ENCODE measurements around the gene DSCAM. TPM values are rescaled to one million over a fixed set of nuclear protein-coding genes. Genes with fewer than 3 reads are reported as not detected.

The DSCAM gene
- total and polyA plus RNA-seq, 5 donors = under 0.01 TPM; not detected in 4

DNA sequence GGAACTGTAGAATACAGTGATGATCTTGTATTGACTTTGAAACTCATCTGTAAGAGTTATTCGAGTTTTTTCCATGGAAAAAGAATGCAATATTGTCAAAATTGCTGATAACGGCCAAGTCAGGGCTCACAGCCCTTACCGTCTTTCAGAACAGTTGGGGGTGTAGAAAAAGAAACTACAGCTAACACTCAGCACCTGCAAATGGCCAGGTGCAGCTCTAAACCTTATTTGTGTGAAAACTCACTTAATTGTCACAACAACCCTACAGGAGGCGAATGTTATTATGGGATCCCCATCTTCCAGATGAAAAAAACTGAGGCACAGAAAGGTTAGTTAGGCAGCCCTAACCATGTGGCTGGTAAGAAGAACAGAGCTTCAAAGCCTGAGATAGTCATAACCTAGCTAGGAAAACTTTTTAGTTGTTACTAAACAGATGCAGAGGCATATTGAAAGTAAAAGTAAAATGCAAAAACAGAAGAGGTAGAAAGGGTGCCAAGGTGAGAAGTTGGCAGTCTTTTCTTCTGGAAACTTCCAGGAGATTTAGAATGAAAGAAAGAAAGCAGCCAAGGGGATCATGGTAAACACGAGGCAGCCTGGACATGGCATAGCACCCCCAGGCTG is 76.4 kb downstream of the DSCAM start:
- Histone ChIP-seq H3K9me3 (ENCODE audit: control insufficient read depth, low read length) (no peaks in the 10 kb centered on the region), H3K4me1 (ENCODE audit: control insufficient read depth, insufficient read depth, low read length) (no peaks in the 10 kb centered on the region), H3K27me3 (ENCODE audit: control insufficient read depth, insufficient read depth) (no peaks in the 10 kb centered on the region), H3K27ac (ENCODE audit: low read length) (no peak overlapping the region), H3K4me3 (ENCODE audit: low read length) (no peak overlapping the region)
- intact Hi-C loops (cut with DNase I) = no loop called here
- WGBS = 72% methylated on average over 5 of the region's 5 CpGs
- DNase-seq = no peak
- no peak for ATAC-seq

- Histone ChIP-seq H3K4me3 (ENCODE audit: low read length) (no peak overlapping the region), H3K9me3 (ENCODE audit: control insufficient read depth, low read length) (no peaks in the 10 kb centered on the region), H3K27ac (ENCODE audit: low read length) (no peak overlapping the region), H3K27me3 (ENCODE audit: control insufficient read depth, insufficient read depth) (no peaks in the 10 kb centered on the region), H3K4me1 (ENCODE audit: control insufficient read depth, insufficient read depth, low read length) (no peaks in the 10 kb centered on the region)
- no peak for DNase-seq
- intact Hi-C loops (cut with DNase I) = no loop called here
- 95% methylated on average over 1 of the region's 1 CpG for WGBS
- ATAC-seq = no peak
These were observed 77.7 kb downstream of the DSCAM start for GRCh38 chr21:40769231-40769630.

- H3K4me1 ChIP-seq (ENCODE audit: control insufficient read depth, insufficient read depth, low read length) = no peaks in the 10 kb centered on the region
- H3K27ac ChIP-seq (ENCODE audit: low read length) = no peak overlapping the region
- ATAC-seq (no peak), DNase-seq (peak in 1 of 3 donors; percentile 9)
- no peak overlapping the region for H3K4me3 ChIP-seq (ENCODE audit: low read length)
- intact Hi-C loops (cut with DNase I) = no loop called here
- 73% methylated on average over 2 of the region's 2 CpGs for WGBS
- H3K9me3 ChIP-seq (ENCODE audit: control insufficient read depth, low read length) = no peaks in the 10 kb centered on the region
- H3K27me3 ChIP-seq (ENCODE audit: control insufficient read depth, insufficient read depth) = no peaks in the 10 kb centered on the region
These were observed 78.9 kb downstream of the DSCAM start for GRCh38 chr21:40768056-40768455.

DNA sequence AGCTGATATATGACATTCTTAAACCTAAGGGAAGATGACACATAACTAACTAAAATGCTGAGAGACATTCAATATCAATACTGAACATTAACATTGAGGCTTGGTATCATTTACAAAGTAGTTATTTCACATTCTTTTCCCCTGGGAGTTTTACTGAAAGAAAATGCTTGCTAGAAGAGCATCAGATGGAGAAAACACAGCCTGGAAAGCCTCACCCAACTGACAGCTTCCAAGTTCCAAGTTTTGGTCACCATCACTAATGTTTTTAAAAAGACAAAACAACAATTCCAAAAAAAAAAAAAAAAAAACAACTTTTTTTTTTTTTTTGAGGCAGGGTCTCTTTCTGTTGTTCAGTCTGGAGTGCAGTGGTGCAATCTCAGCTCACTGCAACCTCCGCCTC is 80.6 kb downstream of the DSCAM start:
- H3K4me1 ChIP-seq (ENCODE audit: control insufficient read depth, insufficient read depth, low read length) = no peaks in the 10 kb centered on the region
- WGBS = 93% methylated on average over 1 of the region's 1 CpG
- ATAC-seq (no peak), DNase-seq (no peak)
- no peak overlapping the region for H3K4me3 ChIP-seq (ENCODE audit: low read length)
- intact Hi-C loops (cut with DNase I) = no loop called here
- H3K27me3 ChIP-seq (ENCODE audit: control insufficient read depth, insufficient read depth) = no peaks in the 10 kb centered on the region
- H3K9me3 ChIP-seq (ENCODE audit: control insufficient read depth, low read length) = no peaks in the 10 kb centered on the region
- no peak overlapping the region for H3K27ac ChIP-seq (ENCODE audit: low read length)

- no peaks in the 10 kb centered on the region for H3K4me1 ChIP-seq (ENCODE audit: control insufficient read depth, insufficient read depth, low read length)
- no peak overlapping the region for H3K4me3 ChIP-seq (ENCODE audit: low read length)
- ATAC-seq = no peak
- no peak for DNase-seq
- H3K27ac ChIP-seq (ENCODE audit: low read length) = no peak overlapping the region
- WGBS = 32% methylated on average over 12 of the region's 12 CpGs
- H3K9me3 ChIP-seq (ENCODE audit: control insufficient read depth, low read length) = no peaks in the 10 kb centered on the region
- H3K27me3 ChIP-seq (ENCODE audit: control insufficient read depth, insufficient read depth) = no peaks in the 10 kb centered on the region
- intact Hi-C loops (cut with DNase I) = no loop called here
These were observed 81.1 kb downstream of the DSCAM start for GRCh38 chr21:40765811-40766210.

- Histone ChIP-seq H3K9me3 (ENCODE audit: control insufficient read depth, low read length) (no peaks in the 10 kb centered on the region), H3K4me1 (ENCODE audit: control insufficient read depth, insufficient read depth, low read length) (no peaks in the 10 kb centered on the region), H3K27me3 (ENCODE audit: control insufficient read depth, insufficient read depth) (no peaks in the 10 kb centered on the region), H3K27ac (ENCODE audit: low read length) (no peak overlapping the region), H3K4me3 (ENCODE audit: low read length) (no peak overlapping the region)
- intact Hi-C loops (cut with DNase I) = no loop called here
- ATAC-seq (no peak), DNase-seq (no peak)
- 37% methylated on average over 2 of the region's 2 CpGs for WGBS
These were observed 86.1 kb downstream of the DSCAM start for GRCh38 chr21:40760821-40761220.

- no peaks in the 10 kb centered on the region for H3K27me3 ChIP-seq (ENCODE audit: control insufficient read depth, insufficient read depth)
- 61% methylated on average over 2 of the region's 2 CpGs for WGBS
- ATAC-seq (no peak), DNase-seq (no peak)
- no peaks in the 10 kb centered on the region for H3K9me3 ChIP-seq (ENCODE audit: control insufficient read depth, low read length)
- H3K27ac ChIP-seq (ENCODE audit: low read length) = no peak overlapping the region
- H3K4me3 ChIP-seq (ENCODE audit: low read length) = no peak overlapping the region
- peaks cover 3% of the 10 kb centered on the region for H3K4me1 ChIP-seq (ENCODE audit: control insufficient read depth, insufficient read depth, low read length)
- intact Hi-C loops (cut with DNase I) = no loop called here
These were observed 87.9 kb downstream of the DSCAM start for GRCh38 chr21:40759061-40759460.

DNA sequence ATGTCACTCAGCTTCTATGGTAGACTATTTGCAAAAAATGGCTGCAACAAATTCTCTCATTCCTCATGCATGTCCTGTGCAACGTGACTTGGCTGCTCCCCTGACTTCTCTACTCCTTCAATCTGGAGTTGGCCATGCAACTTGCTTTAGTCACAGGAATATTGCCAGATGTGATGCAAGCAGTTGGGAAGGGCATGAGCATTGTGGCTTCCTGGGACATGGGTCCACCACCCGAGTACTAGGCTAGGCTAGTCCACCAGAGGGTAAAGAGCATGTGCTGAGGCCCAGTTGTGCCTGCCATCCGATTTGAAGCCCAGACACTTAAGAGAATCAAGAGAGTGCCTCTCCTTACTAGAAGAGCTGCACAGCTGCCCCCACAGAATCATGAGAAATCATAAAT is 89.6 kb downstream of the DSCAM start:
- intact Hi-C loops (cut with DNase I) = no loop called here
- H3K4me3 ChIP-seq (ENCODE audit: low read length) = no peak overlapping the region
- no peaks in the 10 kb centered on the region for H3K9me3 ChIP-seq (ENCODE audit: control insufficient read depth, low read length)
- ATAC-seq (no peak), DNase-seq (no peak)
- H3K4me1 ChIP-seq (ENCODE audit: control insufficient read depth, insufficient read depth, low read length) = peaks cover 3% of the 10 kb centered on the region
- H3K27me3 ChIP-seq (ENCODE audit: control insufficient read depth, insufficient read depth) = no peaks in the 10 kb centered on the region
- 73% methylated on average over 3 of the region's 3 CpGs for WGBS
- no peak overlapping the region for H3K27ac ChIP-seq (ENCODE audit: low read length)

DNA sequence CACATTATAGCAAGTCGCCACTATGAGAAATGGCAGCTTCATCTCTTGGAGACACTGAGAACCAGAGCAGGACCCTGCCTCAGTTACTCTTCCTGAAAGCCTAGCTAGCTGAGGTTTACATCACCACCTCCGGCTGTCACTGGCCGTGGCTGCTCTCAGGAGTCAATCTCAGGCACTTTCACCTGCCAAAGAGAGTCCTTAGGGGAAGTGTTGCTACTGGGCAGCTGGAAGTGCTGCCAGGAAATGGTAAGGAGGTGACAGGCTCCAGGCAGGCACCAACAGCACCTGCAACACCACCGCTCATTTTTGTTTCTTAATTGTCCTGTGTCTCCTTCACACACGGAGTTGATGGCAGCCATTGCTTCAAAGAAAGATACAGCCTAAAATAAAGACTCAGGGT is 92.5 kb downstream of the DSCAM start:
- Histone ChIP-seq H3K4me1 (ENCODE audit: control insufficient read depth, insufficient read depth, low read length) (peaks cover 3% of the 10 kb centered on the region), H3K27ac (ENCODE audit: low read length) (no peak overlapping the region), H3K9me3 (ENCODE audit: control insufficient read depth, low read length) (no peaks in the 10 kb centered on the region), H3K4me3 (ENCODE audit: low read length) (no peak overlapping the region), H3K27me3 (ENCODE audit: control insufficient read depth, insufficient read depth) (no peaks in the 10 kb centered on the region)
- no peak for DNase-seq
- 40% methylated on average over 5 of the region's 5 CpGs for WGBS
- no peak for ATAC-seq
- intact Hi-C loops (cut with DNase I) = no loop called here

DNA sequence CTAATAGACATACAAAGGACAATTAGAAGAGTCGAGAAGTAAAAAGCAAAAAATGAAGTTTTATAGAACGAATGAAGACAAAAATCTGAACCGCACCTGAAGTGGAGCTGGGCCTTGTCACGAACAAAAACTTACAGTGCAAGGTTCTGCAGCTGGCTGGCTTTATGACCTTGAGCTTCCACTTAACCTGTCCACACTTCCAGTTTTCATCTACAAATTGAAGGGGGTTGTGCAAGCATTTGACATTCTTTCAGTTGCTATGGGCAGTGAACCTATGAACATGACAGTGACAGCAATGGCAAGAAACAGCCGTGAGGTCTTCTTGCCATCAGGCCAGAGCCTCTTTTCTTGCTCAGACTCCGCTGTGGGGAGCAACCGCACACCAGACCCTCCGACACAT is 93.2 kb downstream of the DSCAM start:
- DNase-seq = no peak
- intact Hi-C loops (cut with DNase I) = no loop called here
- H3K27ac ChIP-seq (ENCODE audit: low read length) = no peak overlapping the region
- H3K4me3 ChIP-seq (ENCODE audit: low read length) = no peak overlapping the region
- ATAC-seq = no peak
- H3K4me1 ChIP-seq (ENCODE audit: control insufficient read depth, insufficient read depth, low read length) = peaks cover 3% of the 10 kb centered on the region
- H3K27me3 ChIP-seq (ENCODE audit: control insufficient read depth, insufficient read depth) = no peaks in the 10 kb centered on the region
- 88% methylated on average over 8 of the region's 8 CpGs for WGBS
- no peaks in the 10 kb centered on the region for H3K9me3 ChIP-seq (ENCODE audit: control insufficient read depth, low read length)

DNA sequence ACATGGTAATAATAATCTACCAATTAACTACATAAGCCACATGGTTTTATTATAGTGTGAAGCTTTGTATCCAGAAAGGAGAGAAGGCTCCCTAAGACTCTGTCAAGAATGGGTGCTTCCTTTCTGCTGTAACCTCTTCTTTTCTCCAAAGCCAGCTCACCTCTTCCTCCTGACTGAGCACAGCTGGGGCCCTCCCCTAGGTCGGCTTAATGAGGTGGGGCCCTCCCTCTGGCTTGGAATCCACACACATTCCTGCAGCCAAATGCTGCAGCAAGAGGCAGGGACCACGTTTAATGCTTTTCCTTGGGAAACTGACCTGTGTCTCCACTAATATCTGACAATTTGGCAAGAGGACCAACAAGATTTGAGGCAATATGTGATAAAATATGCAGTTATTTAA is 94.8 kb downstream of the DSCAM start:
- Histone ChIP-seq H3K27ac (ENCODE audit: low read length) (no peak overlapping the region), H3K27me3 (ENCODE audit: control insufficient read depth, insufficient read depth) (no peaks in the 10 kb centered on the region), H3K4me1 (ENCODE audit: control insufficient read depth, insufficient read depth, low read length) (peaks cover 3% of the 10 kb centered on the region), H3K9me3 (ENCODE audit: control insufficient read depth, low read length) (no peaks in the 10 kb centered on the region), H3K4me3 (ENCODE audit: low read length) (no peak overlapping the region)
- no peak for DNase-seq
- no peak for ATAC-seq
- 18% methylated on average over 2 of the region's 2 CpGs for WGBS
- intact Hi-C loops (cut with DNase I) = no loop called here

GRCh38 chr21:40751221-40751620 is 95.7 kb downstream of the DSCAM start:
- H3K4me3 ChIP-seq (ENCODE audit: low read length) = no peak overlapping the region
- H3K9me3 ChIP-seq (ENCODE audit: control insufficient read depth, low read length) = no peaks in the 10 kb centered on the region
- H3K27ac ChIP-seq (ENCODE audit: low read length) = no peak overlapping the region
- no peaks in the 10 kb centered on the region for H3K27me3 ChIP-seq (ENCODE audit: control insufficient read depth, insufficient read depth)
- no peak for ATAC-seq
- WGBS = 77% methylated on average over 3 of the region's 3 CpGs
- peaks cover 3% of the 10 kb centered on the region for H3K4me1 ChIP-seq (ENCODE audit: control insufficient read depth, insufficient read depth, low read length)
- intact Hi-C loops (cut with DNase I) = no loop called here
- DNase-seq = no peak

Measured in right cardiac atrium (tissue), 5 donors.